Neural cell (in vitro differentiated cells): ENCODE data around the gene KIFBP. TPM values are rescaled to one million over a fixed set of nuclear protein-coding genes. Genes with fewer than 3 reads are reported as not detected.
"Not testable (repeated sequence)": the region's sequence is repeated elsewhere in the genome, so short reads cannot be mapped to it uniquely, and the experiment has no call there.

ENCODE experiments used
- H2AFZ ChIP-seq: fragments of 200-600, 300-800 bp; sonication (generic), shearing (Covaris generic); 2 replicates; pipeline ENCODE4 v1.6.0; 2014; ENCODE audit warnings: low read depth, mild to moderate bottlenecking, antibody characterized with exemption, low read length, moderate library complexity
- H3F3A ChIP-seq: fragments of 200-600 bp; shearing (Covaris generic); 2 replicates; pipeline ENCODE4 v1.6.1; 2016; ENCODE audit warnings: mild to moderate bottlenecking, moderate library complexity, mixed read lengths, antibody characterized with exemption, low read length; ENCODE audit not compliant: insufficient read depth, poor library complexity, severe bottlenecking
- H3K27ac ChIP-seq: fragments of 200-600, 300-800 bp; sonication (generic), shearing (Covaris generic); 2 replicates; pipeline ENCODE4 v1.5.1; 2014; ENCODE audit warnings: mild to moderate bottlenecking, low read length, moderate library complexity
- H3K27me3 ChIP-seq: fragments of 300-800, 200-600 bp; sonication (generic), shearing (Covaris generic); 2 replicates; pipeline ENCODE4 v1.6.0; 2014; ENCODE audit warnings: mild to moderate bottlenecking, low read depth, low read length, moderate library complexity; ENCODE audit not compliant: insufficient read depth
- H3K36me3 ChIP-seq: fragments of 300-800, 200-600 bp; sonication (generic), shearing (Covaris generic); 2 replicates; pipeline ENCODE4 v1.5.1; 2014; ENCODE audit warnings: mild to moderate bottlenecking, antibody characterized with exemption, low read length, moderate library complexity; ENCODE audit not compliant: insufficient read depth
- H3K4me2 ChIP-seq: fragments of 300-800, 200-600 bp; sonication (generic), shearing (Covaris generic); 2 replicates; pipeline ENCODE4 v1.6.0; 2014; ENCODE audit warnings: mild to moderate bottlenecking, low read length
- H3K4me3 ChIP-seq: fragments of 300-800, 200-600 bp; sonication (generic), shearing (Covaris generic); 2 replicates; pipeline ENCODE4 v1.5.1; 2014; ENCODE audit warnings: mild to moderate bottlenecking, low read length, moderate library complexity
- H3K79me2 ChIP-seq: fragments of 200-600 bp; shearing (Covaris generic); replicated peaks from 2 replicates; pipeline ENCODE4 v1.6.0; 2014; ENCODE audit warnings: mild to moderate bottlenecking, low read length, moderate library complexity; ENCODE audit not compliant: insufficient read depth
- H3K9ac ChIP-seq: fragments of 300-800, 200-600 bp; sonication (generic), shearing (Covaris generic); 2 replicates; pipeline ENCODE4 v1.6.1; 2016; ENCODE audit warnings: mild to moderate bottlenecking, low read length, mixed read lengths
- H3K9me2 ChIP-seq: fragments of 200-600 bp; shearing (Covaris generic); 2 replicates; pipeline ENCODE4 v1.6.1; 2016; ENCODE audit warnings: mild to moderate bottlenecking, low read length, mixed read lengths; ENCODE audit not compliant: insufficient read depth
- H3K9me3 ChIP-seq: fragments of 200-600, 300-800 bp; sonication (generic), shearing (Covaris generic); 2 replicates; pipeline ENCODE4 v1.6.1; 2016; ENCODE audit warnings: mild to moderate bottlenecking, mixed run types, low read length, moderate library complexity, mixed read lengths
- H4K20me1 ChIP-seq: fragments of 200-600 bp; shearing (Covaris generic); 2 replicates; pipeline ENCODE4 v1.6.1; 2016; ENCODE audit warnings: mild to moderate bottlenecking, mixed run types; ENCODE audit not compliant: insufficient read depth
- EP300 ChIP-seq: fragments of 450-650 bp; conservative IDR thresholded peaks from 2 replicates; pipeline ENCODE4 v1.6.1; 2014; ENCODE audit warnings: antibody characterized with exemption, mild to moderate bottlenecking, moderate library complexity; ENCODE audit not compliant: poor library complexity, severe bottlenecking
- EZH2 ChIP-seq: fragments of 200-600, 300-800 bp; shearing (Covaris generic), sonication (generic); IDR thresholded peaks from 2 replicates; pipeline ENCODE4 v1.6.1; 2014; ENCODE audit warnings: antibody characterized with exemption, low read length, borderline replicate concordance, mild to moderate bottlenecking; ENCODE audit not compliant: insufficient read depth, poor library complexity, severe bottlenecking
- MXI1 ChIP-seq: fragments of 450-650 bp; conservative IDR thresholded peaks from 2 replicates; pipeline ENCODE4 v1.6.1; 2014; ENCODE audit warnings: antibody characterized with exemption, mild to moderate bottlenecking; ENCODE audit not compliant: poor library complexity, severe bottlenecking
- POLR2AphosphoS5 ChIP-seq: IDR thresholded peaks from 2 replicates; pipeline ENCODE4 v1.6.1; 2012
- RAD21 ChIP-seq: fragments of 450-650 bp; conservative IDR thresholded peaks from 2 replicates; pipeline ENCODE4 v1.6.1; 2014; ENCODE audit warnings: antibody characterized with exemption, mild to moderate bottlenecking, moderate library complexity
- SMC3 ChIP-seq: fragments of 450-650 bp; conservative IDR thresholded peaks from 2 replicates; pipeline ENCODE4 v1.6.1; 2014; ENCODE audit warnings: antibody characterized with exemption, mild to moderate bottlenecking, moderate library complexity; ENCODE audit not compliant: poor library complexity
- TAF1 ChIP-seq: IDR thresholded peaks from 2 replicates; pipeline ENCODE4 v1.6.1; 2012; ENCODE audit warnings: low read depth
- polyA plus RNA-seq: library from polyadenylated mRNA; depleted of rRNA; stranded (reverse); fragments of >200 nt; gene quantifications from 2 replicates; pipeline ENCODE4 v1.2.3, GENCODE V29; 2014
- TF ChIP-seq, protein P1 (sequence below): IDR thresholded peaks from 2 replicates; pipeline ENCODE4 v1.6.1; 2012; ENCODE audit warnings: borderline replicate concordance
- TF ChIP-seq, protein P2 (sequence below): fragments of 450-650 bp; IDR thresholded peaks from 2 replicates; pipeline ENCODE4 v1.5.1; 2014; ENCODE audit warnings: antibody characterized with exemption, mild to moderate bottlenecking, moderate library complexity; ENCODE audit not compliant: poor library complexity, severe bottlenecking

KIFBP gene
- polyA plus RNA-seq, 1 donor from 2014 or later = 76.9 TPM

DNA sequence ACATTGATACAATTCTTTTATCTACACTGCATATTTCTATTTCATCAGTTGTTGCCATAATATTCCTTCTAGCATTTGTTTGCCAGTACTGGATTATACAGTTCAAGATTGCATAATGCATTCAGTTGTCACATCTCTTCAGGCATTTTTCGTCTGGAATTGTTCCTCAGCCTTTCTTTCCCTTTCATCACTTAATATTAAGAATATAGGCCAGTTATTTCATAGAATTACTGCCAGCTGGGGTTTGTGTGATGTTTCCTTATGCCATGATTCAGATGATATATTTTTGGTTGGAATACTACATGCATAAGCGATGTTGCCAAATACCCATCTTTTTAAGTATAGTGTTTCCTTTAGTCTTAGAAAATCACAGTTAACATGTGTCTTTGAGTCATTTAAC is 20.8 kb downstream of the KIFBP start:
- Histone ChIP-seq H3K79me2 (no peaks in the 10 kb centered on the region), H3K9me2 (no peaks in the 10 kb centered on the region), H3K9ac (no peak overlapping the region), H4K20me1 (no peaks in the 10 kb centered on the region), H3F3A (no peaks in the 10 kb centered on the region), H3K36me3 (peaks cover 5% of the 10 kb centered on the region), H2AFZ (no peak overlapping the region), H3K27ac (no peak overlapping the region), H3K4me3 (no peak overlapping the region), H3K4me2 (no peak overlapping the region), H3K9me3 (no peaks in the 10 kb centered on the region), H3K27me3 (no peaks in the 10 kb centered on the region)
- no peak for TF ChIP-seq EZH2
- no peak for TF ChIP-seq POLR2AphosphoS5
- no peak for TF ChIP-seq TAF1
- no peak for TF ChIP-seq EP300
- TF ChIP-seq, protein P1, sequence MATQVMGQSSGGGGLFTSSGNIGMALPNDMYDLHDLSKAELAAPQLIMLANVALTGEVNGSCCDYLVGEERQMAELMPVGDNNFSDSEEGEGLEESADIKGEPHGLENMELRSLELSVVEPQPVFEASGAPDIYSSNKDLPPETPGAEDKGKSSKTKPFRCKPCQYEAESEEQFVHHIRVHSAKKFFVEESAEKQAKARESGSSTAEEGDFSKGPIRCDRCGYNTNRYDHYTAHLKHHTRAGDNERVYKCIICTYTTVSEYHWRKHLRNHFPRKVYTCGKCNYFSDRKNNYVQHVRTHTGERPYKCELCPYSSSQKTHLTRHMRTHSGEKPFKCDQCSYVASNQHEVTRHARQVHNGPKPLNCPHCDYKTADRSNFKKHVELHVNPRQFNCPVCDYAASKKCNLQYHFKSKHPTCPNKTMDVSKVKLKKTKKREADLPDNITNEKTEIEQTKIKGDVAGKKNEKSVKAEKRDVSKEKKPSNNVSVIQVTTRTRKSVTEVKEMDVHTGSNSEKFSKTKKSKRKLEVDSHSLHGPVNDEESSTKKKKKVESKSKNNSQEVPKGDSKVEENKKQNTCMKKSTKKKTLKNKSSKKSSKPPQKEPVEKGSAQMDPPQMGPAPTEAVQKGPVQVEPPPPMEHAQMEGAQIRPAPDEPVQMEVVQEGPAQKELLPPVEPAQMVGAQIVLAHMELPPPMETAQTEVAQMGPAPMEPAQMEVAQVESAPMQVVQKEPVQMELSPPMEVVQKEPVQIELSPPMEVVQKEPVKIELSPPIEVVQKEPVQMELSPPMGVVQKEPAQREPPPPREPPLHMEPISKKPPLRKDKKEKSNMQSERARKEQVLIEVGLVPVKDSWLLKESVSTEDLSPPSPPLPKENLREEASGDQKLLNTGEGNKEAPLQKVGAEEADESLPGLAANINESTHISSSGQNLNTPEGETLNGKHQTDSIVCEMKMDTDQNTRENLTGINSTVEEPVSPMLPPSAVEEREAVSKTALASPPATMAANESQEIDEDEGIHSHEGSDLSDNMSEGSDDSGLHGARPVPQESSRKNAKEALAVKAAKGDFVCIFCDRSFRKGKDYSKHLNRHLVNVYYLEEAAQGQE = no peak
- TF ChIP-seq, protein P2, sequence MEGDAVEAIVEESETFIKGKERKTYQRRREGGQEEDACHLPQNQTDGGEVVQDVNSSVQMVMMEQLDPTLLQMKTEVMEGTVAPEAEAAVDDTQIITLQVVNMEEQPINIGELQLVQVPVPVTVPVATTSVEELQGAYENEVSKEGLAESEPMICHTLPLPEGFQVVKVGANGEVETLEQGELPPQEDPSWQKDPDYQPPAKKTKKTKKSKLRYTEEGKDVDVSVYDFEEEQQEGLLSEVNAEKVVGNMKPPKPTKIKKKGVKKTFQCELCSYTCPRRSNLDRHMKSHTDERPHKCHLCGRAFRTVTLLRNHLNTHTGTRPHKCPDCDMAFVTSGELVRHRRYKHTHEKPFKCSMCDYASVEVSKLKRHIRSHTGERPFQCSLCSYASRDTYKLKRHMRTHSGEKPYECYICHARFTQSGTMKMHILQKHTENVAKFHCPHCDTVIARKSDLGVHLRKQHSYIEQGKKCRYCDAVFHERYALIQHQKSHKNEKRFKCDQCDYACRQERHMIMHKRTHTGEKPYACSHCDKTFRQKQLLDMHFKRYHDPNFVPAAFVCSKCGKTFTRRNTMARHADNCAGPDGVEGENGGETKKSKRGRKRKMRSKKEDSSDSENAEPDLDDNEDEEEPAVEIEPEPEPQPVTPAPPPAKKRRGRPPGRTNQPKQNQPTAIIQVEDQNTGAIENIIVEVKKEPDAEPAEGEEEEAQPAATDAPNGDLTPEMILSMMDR = no peak
- no peak for TF ChIP-seq MXI1
- TF ChIP-seq SMC3 = no peak
- TF ChIP-seq RAD21 = no peak

DNA sequence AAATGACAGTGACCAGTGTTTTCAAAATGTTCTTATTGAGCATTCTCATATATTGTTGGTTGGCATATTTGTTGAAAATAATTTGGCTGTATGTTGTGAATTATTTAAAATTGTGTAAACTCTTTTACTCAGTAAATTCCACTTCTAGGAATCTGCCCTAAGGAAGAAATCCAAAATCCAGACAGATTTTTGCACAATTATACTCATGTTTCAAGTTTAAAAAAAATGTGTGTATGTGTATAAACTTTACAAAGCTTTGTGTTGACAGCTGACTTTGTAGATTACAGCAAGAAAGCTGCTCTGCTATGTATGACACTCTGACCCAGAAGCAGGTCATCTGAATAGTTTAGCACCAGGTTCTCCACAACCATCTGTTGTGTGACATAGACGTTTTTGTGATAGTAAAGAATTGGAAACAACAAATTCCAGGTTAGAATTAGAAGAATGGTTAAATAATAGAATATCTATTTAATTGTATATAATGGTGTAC is 21.6 kb downstream of the KIFBP start:
- Histone ChIP-seq H3K4me2 (no peak overlapping the region), H3K9me3 (no peaks in the 10 kb centered on the region), H2AFZ (no peak overlapping the region), H3K4me3 (no peak overlapping the region), H3K27me3 (no peaks in the 10 kb centered on the region), H3F3A (no peaks in the 10 kb centered on the region), H3K9ac (no peak overlapping the region), H3K9me2 (no peaks in the 10 kb centered on the region), H3K27ac (no peak overlapping the region), H4K20me1 (no peaks in the 10 kb centered on the region), H3K79me2 (no peaks in the 10 kb centered on the region), H3K36me3 (peaks cover 5% of the 10 kb centered on the region)
- TF ChIP-seq RAD21 = no peak
- no peak for TF ChIP-seq SMC3
- TF ChIP-seq TAF1 = no peak
- TF ChIP-seq EZH2 = no peak
- no peak for TF ChIP-seq MXI1
- TF ChIP-seq, protein P1 = no peak
- no peak for TF ChIP-seq POLR2AphosphoS5
- TF ChIP-seq EP300 = no peak
- TF ChIP-seq, protein P2 = no peak

DNA sequence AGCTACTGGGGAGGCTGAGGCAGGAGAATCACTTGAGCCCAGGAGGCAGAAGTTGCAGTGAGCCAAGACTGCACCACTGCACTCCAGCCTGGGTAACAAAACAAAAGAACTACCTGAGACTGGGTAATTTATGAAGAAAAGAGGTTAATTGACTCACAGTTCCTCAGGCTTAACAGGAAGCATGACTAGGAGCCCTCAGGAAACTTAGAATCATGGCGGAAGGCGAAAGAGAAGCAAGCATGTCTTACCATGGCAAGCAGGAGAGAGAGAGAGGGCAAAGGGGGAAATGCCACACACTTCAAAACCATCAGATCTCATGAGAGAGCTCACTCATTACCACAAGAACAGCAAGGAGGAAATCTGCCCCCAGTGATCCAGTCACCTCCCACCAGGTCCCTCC is 24.2 kb downstream of the KIFBP start:
- not testable (repeated sequence) for H3K79me2 ChIP-seq, H3K36me3 ChIP-seq, H3F3A ChIP-seq, H3K27me3 ChIP-seq, H3K9ac ChIP-seq, H2AFZ ChIP-seq, H4K20me1 ChIP-seq, H3K4me2 ChIP-seq, H3K9me3 ChIP-seq, H3K4me3 ChIP-seq, H3K27ac ChIP-seq, H3K9me2 ChIP-seq
